HG03095 (cell line): ENCODE data around the gene HOXA13.

ENCODE experiments used
- ATAC-seq: cut with Tn5 transposase; IDR thresholded peaks from one replicate; pipeline ENCODE4 v1.9.1; 2021; ENCODE audit warnings: moderate library complexity; ENCODE audit not compliant: unreplicated experiment

The HOXA13 gene

GRCh38 chr7:27199849-27200760 lies at the start of gene HOXA13:
TSS of gene HOXA13 (minus strand) at chr7:27200091. CDS start at chr7:27200077, 14 bp downstream.
- ATAC-seq: no peak

GRCh38 chr7:27248911-27249723 lies 49.2 kb upstream of the HOXA13 start:
- ATAC-seq: no peak

- no peak for ATAC-seq
These were observed 48.5 kb upstream of the HOXA13 start for GRCh38 chr7:27248427-27248806.

- ATAC-seq: no peak
These were observed 47.8 kb upstream of the HOXA13 start for GRCh38 chr7:27247452-27248426.

GRCh38 chr7:27247000-27247399 lies 47.1 kb upstream of the HOXA13 start:
- no peak for ATAC-seq

- no peak for ATAC-seq
These were observed 46.2 kb upstream of the HOXA13 start for GRCh38 chr7:27245798-27246691.

- no peak for ATAC-seq
These were observed 45.4 kb upstream of the HOXA13 start for GRCh38 chr7:27245124-27245797.

- ATAC-seq: no peak
These were observed 44.7 kb upstream of the HOXA13 start for GRCh38 chr7:27244488-27245123.

- no peak for ATAC-seq
These were observed 43.7 kb upstream of the HOXA13 start for GRCh38 chr7:27243340-27244163.

GRCh38 chr7:27242555-27243339 lies 42.9 kb upstream of the HOXA13 start, which contains the start of gene EVX1:
TSS of gene EVX1 (plus strand) at chr7:27242802. CDS start at chr7:27243031, 229 bp downstream.
- no peak for ATAC-seq

- no peak for ATAC-seq
These were observed 42.3 kb upstream of the HOXA13 start for GRCh38 chr7:27242154-27242553.

- ATAC-seq: no peak
These were observed 41.5 kb upstream of the HOXA13 start for GRCh38 chr7:27241189-27242056.

GRCh38 chr7:27240015-27240731 lies 40.3 kb upstream of the HOXA13 start:
- no peak for ATAC-seq

GRCh38 chr7:27239387-27240014 lies 39.6 kb upstream of the HOXA13 start:
- no peak for ATAC-seq

GRCh38 chr7:27238979-27239386 lies 39.1 kb upstream of the HOXA13 start:
- ATAC-seq: no peak
